ENCODE results near the gene SEC11C.

DNA sequence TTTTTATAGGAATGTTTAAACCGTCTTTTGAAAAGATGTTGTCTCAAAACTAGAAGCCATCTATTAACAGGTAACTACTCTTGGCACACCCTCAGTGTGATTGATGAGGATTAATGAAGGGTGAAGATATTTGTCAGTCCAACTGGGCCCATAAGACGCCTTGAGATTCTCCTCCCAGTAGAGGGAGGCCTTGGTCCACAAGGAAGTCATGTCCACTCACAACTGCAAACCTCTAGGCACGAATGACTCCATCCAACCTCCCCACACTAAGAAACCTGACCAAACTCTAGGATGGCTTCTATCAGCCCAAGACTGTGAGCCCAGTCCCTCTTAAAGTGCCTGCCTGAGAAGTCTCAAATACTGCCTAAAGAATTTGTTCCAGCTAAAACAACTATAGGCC is 61.1 kb downstream of the SEC11C start:
- TF ChIP-seq POLR2A (IDR thresholded peaks at IDR 0.05) (no peak), POLR2AphosphoS5 (IDR thresholded peaks at IDR 0.05) (no peak), EP300 (IDR thresholded peaks at IDR 0.05; ENCODE audit: low read depth) (no peak)
- TF ChIP-seq, protein P1, sequence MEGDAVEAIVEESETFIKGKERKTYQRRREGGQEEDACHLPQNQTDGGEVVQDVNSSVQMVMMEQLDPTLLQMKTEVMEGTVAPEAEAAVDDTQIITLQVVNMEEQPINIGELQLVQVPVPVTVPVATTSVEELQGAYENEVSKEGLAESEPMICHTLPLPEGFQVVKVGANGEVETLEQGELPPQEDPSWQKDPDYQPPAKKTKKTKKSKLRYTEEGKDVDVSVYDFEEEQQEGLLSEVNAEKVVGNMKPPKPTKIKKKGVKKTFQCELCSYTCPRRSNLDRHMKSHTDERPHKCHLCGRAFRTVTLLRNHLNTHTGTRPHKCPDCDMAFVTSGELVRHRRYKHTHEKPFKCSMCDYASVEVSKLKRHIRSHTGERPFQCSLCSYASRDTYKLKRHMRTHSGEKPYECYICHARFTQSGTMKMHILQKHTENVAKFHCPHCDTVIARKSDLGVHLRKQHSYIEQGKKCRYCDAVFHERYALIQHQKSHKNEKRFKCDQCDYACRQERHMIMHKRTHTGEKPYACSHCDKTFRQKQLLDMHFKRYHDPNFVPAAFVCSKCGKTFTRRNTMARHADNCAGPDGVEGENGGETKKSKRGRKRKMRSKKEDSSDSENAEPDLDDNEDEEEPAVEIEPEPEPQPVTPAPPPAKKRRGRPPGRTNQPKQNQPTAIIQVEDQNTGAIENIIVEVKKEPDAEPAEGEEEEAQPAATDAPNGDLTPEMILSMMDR (IDR thresholded peaks at IDR 0.05): no peak
